ENCODE data around the gene ROR1.

Gene ROR1

GRCh38 chr1:63792152-63792551 lies 18.3 kb downstream of the ROR1 start:
- no peaks in the 10 kb centered on the region for H3K9me3 ChIP-seq
- no peaks in the 10 kb centered on the region for H3K27me3 ChIP-seq
- H3K4me1 ChIP-seq = no peaks in the 10 kb centered on the region
- no peak for DNase-seq
- no peaks in the 10 kb centered on the region for H3K36me3 ChIP-seq
- no peak for TF ChIP-seq CTCF (IDR thresholded peaks at IDR 0.05; ENCODE audit: low read depth, low read length)
- no peak overlapping the region for H3K4me3 ChIP-seq (ENCODE audit: low read depth, low read length)

- no peaks in the 10 kb centered on the region for H3K27me3 ChIP-seq
- H3K4me3 ChIP-seq (ENCODE audit: low read depth, low read length) = no peak overlapping the region
- H3K36me3 ChIP-seq = no peaks in the 10 kb centered on the region
- H3K4me1 ChIP-seq = no peaks in the 10 kb centered on the region
- no peak for TF ChIP-seq CTCF (IDR thresholded peaks at IDR 0.05; ENCODE audit: low read depth, low read length)
- no peaks in the 10 kb centered on the region for H3K9me3 ChIP-seq
- no peak for DNase-seq
These were observed 20.0 kb downstream of the ROR1 start for GRCh38 chr1:63793741-63794240.

GRCh38 chr1:63794354-63794753 lies 20.5 kb downstream of the ROR1 start:
- no peaks in the 10 kb centered on the region for H3K4me1 ChIP-seq
- H3K4me3 ChIP-seq (ENCODE audit: low read depth, low read length) = no peak overlapping the region
- H3K27me3 ChIP-seq = no peaks in the 10 kb centered on the region
- no peaks in the 10 kb centered on the region for H3K36me3 ChIP-seq
- H3K9me3 ChIP-seq = no peaks in the 10 kb centered on the region
- no peak for DNase-seq
- TF ChIP-seq CTCF (IDR thresholded peaks at IDR 0.05; ENCODE audit: low read depth, low read length) = no peak

- Histone ChIP-seq H3K27me3 (no peaks in the 10 kb centered on the region), H3K36me3 (no peaks in the 10 kb centered on the region), H3K4me1 (no peaks in the 10 kb centered on the region; the same call in 1 of the 2 replicates), H3K9me3 (no peaks in the 10 kb centered on the region), H3K4me3 (ENCODE audit: low read depth, low read length) (no peak overlapping the region)
- DNase-seq = no peak
- no peak for TF ChIP-seq CTCF (IDR thresholded peaks at IDR 0.05; ENCODE audit: low read depth, low read length)
These were observed 21.1 kb downstream of the ROR1 start for GRCh38 chr1:63794939-63795378.

- Histone ChIP-seq H3K4me1 (no peaks in the 10 kb centered on the region; the same call in 1 of the 2 replicates), H3K9me3 (no peaks in the 10 kb centered on the region), H3K4me3 (ENCODE audit: low read depth, low read length) (no peak overlapping the region), H3K36me3 (no peaks in the 10 kb centered on the region), H3K27me3 (no peaks in the 10 kb centered on the region)
- DNase-seq = no peak
- TF ChIP-seq CTCF (IDR thresholded peaks at IDR 0.05; ENCODE audit: low read depth, low read length) = no peak
These were observed 21.6 kb downstream of the ROR1 start for GRCh38 chr1:63795455-63795854.

- Histone ChIP-seq H3K36me3 (no peaks in the 10 kb centered on the region), H3K27me3 (no peaks in the 10 kb centered on the region), H3K9me3 (no peaks in the 10 kb centered on the region), H3K4me3 (ENCODE audit: low read depth, low read length) (no peak overlapping the region), H3K4me1 (no peaks in the 10 kb centered on the region; the same call in 1 of the 2 replicates)
- DNase-seq = no peak
- no peak for TF ChIP-seq CTCF (IDR thresholded peaks at IDR 0.05; ENCODE audit: low read depth, low read length)
These were observed 23.4 kb downstream of the ROR1 start for GRCh38 chr1:63797056-63797726.
